ENCODE results near the gene GLTP.
"Not testable (repeated sequence)": the region's sequence is repeated elsewhere in the genome, so short reads cannot be mapped to it uniquely, and the experiment has no call there.

GLTP gene

DNA sequence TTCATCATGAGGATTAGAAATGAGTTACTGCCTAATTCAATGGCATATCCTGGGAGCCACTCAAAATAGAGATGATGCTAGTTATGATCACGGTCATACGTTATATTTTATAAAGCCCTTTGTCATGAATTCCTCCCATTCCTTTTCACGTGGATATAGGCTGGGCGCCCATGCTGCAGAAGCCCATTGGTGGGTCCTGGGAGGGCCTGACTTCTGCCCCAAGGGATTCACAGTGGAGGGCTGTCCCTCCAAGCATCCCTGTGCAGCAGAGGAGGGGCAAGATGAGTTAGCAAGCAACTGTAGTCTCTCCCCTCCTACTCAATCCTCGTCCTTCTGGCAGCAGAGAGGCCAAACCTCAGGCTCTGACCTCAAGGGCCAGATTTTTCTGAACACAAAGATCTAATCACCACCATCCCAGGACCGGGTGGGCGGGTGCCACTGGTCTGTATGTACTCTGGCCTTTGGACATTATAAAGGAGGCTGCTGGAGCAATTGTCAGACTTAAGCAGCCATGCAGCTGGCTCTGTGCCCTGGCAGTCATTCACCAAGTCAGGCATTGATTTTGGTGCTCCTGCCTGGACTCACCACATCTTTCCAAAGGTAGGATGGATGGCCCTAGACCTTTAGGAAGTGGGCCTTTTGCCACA, 8.6 kb downstream of the GLTP start:
- TF ChIP-seq MYC (IDR thresholded peaks at IDR 0.05; ENCODE audit: low read depth, low read length) (no peak), CTCF (IDR thresholded peaks at IDR 0.05; ENCODE audit: low read depth, low read length) (no peak), POLR2A (IDR thresholded peaks at IDR 0.05; ENCODE audit: extremely low read depth, insufficient read length) (no peak)
- TF ChIP-seq, protein P1, sequence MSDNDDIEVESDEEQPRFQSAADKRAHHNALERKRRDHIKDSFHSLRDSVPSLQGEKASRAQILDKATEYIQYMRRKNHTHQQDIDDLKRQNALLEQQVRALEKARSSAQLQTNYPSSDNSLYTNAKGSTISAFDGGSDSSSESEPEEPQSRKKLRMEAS (IDR thresholded peaks at IDR 0.05; ENCODE audit: low read depth, low read length): no peak
- H3K4me3 ChIP-seq (ENCODE audit: low read depth, low read length): no peak overlapping the region
- DNase-seq (ENCODE audit: low read depth): no peak

- TF ChIP-seq, protein P1 (IDR thresholded peaks at IDR 0.05; ENCODE audit: low read depth, low read length): no peak
- no peak for TF ChIP-seq MYC (IDR thresholded peaks at IDR 0.05; ENCODE audit: low read depth, low read length)
- no peak for TF ChIP-seq CTCF (IDR thresholded peaks at IDR 0.05; ENCODE audit: low read depth, low read length)
- no peak for TF ChIP-seq POLR2A (IDR thresholded peaks at IDR 0.05; ENCODE audit: extremely low read depth, insufficient read length)
Observed at GRCh38 chr12:109870648-109871047, 9.7 kb downstream of the GLTP start.

GRCh38 chr12:109868182-109869051, 11.9 kb downstream of the GLTP start:
- H3K4me3 ChIP-seq (ENCODE audit: low read depth, low read length): no peak overlapping the region
- DNase-seq (ENCODE audit: low read depth): peak; percentile 66
- no peak for TF ChIP-seq CTCF (IDR thresholded peaks at IDR 0.05; ENCODE audit: low read depth, low read length)
- no peak for TF ChIP-seq POLR2A (IDR thresholded peaks at IDR 0.05; ENCODE audit: extremely low read depth, insufficient read length)
- TF ChIP-seq MYC (IDR thresholded peaks at IDR 0.05; ENCODE audit: low read depth, low read length): no peak
- TF ChIP-seq, protein P1 (IDR thresholded peaks at IDR 0.05; ENCODE audit: low read depth, low read length): no peak

More at GRCh38 chr12:109870648-109871047, 9.7 kb downstream of the GLTP start:
- H3K4me3 ChIP-seq (ENCODE audit: low read depth, low read length): no peak overlapping the region
- peak; percentile 54 for DNase-seq (ENCODE audit: low read depth)

- H3K4me3 ChIP-seq (ENCODE audit: low read depth, low read length): no peak overlapping the region
- DNase-seq (ENCODE audit: low read depth): no peak
- TF ChIP-seq CTCF (IDR thresholded peaks at IDR 0.05; ENCODE audit: low read depth, low read length): no peak
- no peak for TF ChIP-seq POLR2A (IDR thresholded peaks at IDR 0.05; ENCODE audit: extremely low read depth, insufficient read length)
- TF ChIP-seq MYC (IDR thresholded peaks at IDR 0.05; ENCODE audit: low read depth, low read length): no peak
- TF ChIP-seq, protein P1 (IDR thresholded peaks at IDR 0.05; ENCODE audit: low read depth, low read length): no peak
Observed at GRCh38 chr12:109864916-109865315, 15.4 kb downstream of the GLTP start.

DNA sequence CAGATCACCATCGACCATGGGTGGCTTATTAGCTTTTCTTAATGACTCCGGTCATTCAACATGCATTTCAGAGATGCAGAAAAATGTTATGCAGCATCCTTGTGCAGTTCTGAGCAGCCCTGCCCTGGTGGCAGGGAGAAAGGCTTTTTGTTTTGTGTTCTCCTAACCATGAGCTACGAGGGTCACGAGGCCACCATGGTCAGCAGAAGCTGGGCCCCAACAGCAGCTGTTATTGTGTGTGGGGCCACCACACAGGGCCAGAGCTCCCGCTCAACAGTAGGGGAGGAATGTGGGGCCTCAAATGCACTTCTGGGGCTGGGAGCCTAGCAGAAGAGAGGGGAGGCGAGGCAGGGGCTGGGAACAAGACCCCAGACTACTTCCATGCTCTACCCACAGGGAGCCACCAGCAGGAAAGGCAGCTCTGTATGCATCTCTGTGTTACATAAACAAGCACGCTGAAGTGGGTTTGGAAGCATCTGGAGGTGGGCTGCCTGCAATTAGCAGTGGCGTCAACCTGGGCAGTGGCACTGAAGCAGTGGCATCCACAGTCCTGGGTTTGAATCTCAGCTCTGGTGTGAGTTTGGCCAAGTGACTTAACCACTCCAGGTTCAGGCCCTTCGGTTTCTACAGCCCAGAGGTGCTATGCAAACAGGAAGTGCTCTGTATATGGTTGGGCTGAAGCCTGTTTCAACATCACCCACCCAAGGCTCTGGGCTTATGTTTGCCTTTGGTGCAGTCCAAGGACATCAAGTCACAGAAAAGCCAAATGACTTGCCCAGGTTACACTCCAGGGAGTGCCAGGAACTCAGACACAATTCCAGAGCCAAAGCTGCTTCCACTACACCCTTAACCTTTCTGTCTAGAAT, 16.3 kb downstream of the GLTP start:
- DNase-seq (ENCODE audit: low read depth): peak; percentile 85
- no peak overlapping the region for H3K4me3 ChIP-seq (ENCODE audit: low read depth, low read length)
- no peak for TF ChIP-seq POLR2A (IDR thresholded peaks at IDR 0.05; ENCODE audit: extremely low read depth, insufficient read length)
- no peak for TF ChIP-seq CTCF (IDR thresholded peaks at IDR 0.05; ENCODE audit: low read depth, low read length)
- no peak for TF ChIP-seq MYC (IDR thresholded peaks at IDR 0.05; ENCODE audit: low read depth, low read length)
- TF ChIP-seq, protein P1 (IDR thresholded peaks at IDR 0.05; ENCODE audit: low read depth, low read length): no peak

DNA sequence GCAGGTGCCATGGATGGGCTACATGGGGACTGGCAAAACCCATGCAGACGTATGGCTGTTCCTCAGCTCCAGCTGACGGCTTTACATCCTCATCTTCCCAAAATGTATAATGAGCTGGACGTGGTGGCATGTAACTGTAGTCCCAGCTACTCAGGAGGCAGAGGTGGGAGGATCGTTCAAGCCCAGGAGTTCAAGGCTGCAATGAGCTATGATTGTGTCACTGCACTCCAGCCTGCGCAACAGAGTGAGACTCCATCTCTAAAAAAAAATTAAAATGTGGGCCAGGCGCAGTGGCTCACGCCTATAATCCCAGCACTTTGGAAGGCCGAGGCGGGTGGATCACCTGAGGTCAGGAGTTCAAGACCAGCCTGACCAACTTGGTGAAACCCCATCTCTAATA, 17.9 kb downstream of the GLTP start:
- not testable (repeated sequence) for DNase-seq (ENCODE audit: low read depth); H3K4me3 ChIP-seq (ENCODE audit: low read depth, low read length)

All from NB4 (cell line).